Mucosa of rectum (tissue), 2 donors: ENCODE data around the gene SSR4.

Experiments used
- H3K27ac ChIP-seq, 2 donors: one replicate each; pipeline ENCODE4 v1.7.0; 2013; ENCODE audit warnings: inconsistent platforms in 2 of 2, low read depth in 2 of 2, low read length in 2 of 2
- H3K27me3 ChIP-seq, 2 donors: one replicate each; pipeline ENCODE4 v1.7.0; 2013; ENCODE audit warnings: low read length in 2 of 2; ENCODE audit not compliant: control insufficient read depth in 2 of 2, insufficient read depth in 2 of 2
- H3K36me3 ChIP-seq, 2 donors: one replicate each; pipeline ENCODE4 v1.7.0; 2013; ENCODE audit warnings: low read length in 2 of 2; ENCODE audit not compliant: control insufficient read depth in 2 of 2, insufficient read depth in 2 of 2
- H3K4me1 ChIP-seq, 2 donors: one replicate each; pipeline ENCODE4 v1.7.0; 2013; ENCODE audit warnings: low read length in 2 of 2, mild to moderate bottlenecking in 1 of 2; ENCODE audit not compliant: control insufficient read depth in 2 of 2, insufficient read depth in 2 of 2
- H3K4me3 ChIP-seq, 2 donors: one replicate each; pipeline ENCODE4 v1.7.0; 2013; ENCODE audit warnings: low read length in 2 of 2
- H3K9ac ChIP-seq, 2 donors: one replicate each; pipeline ENCODE4 v1.7.0; 2013; ENCODE audit warnings: low read length in 2 of 2, low read depth in 1 of 2, mild to moderate bottlenecking in 1 of 2
- H3K9me3 ChIP-seq, 2 donors: one replicate each; pipeline ENCODE4 v1.7.0; 2013; ENCODE audit warnings: low read length in 2 of 2; ENCODE audit not compliant: control insufficient read depth in 2 of 2
- donor health status: healthy.
- donor health status: Normal muscosa, but diverticular disease.

SSR4 gene

GRCh38 chrX:153797415-153798015, 3.0 kb downstream of the SSR4 start:
- no peaks in the 10 kb centered on the region for H3K9me3 ChIP-seq
- H3K4me1 ChIP-seq = peaks cover 9 to 16% of the 10 kb centered on the region in 2 donors
- H3K27ac ChIP-seq = no peak overlapping the region
- peaks cover 0 to 15% of the 10 kb centered on the region in 2 donors for H3K36me3 ChIP-seq
- peaks cover 0 to 2% of the 10 kb centered on the region in 2 donors for H3K27me3 ChIP-seq
- H3K4me3 ChIP-seq = no peak overlapping the region
- H3K9ac ChIP-seq = no peak overlapping the region

DNA sequence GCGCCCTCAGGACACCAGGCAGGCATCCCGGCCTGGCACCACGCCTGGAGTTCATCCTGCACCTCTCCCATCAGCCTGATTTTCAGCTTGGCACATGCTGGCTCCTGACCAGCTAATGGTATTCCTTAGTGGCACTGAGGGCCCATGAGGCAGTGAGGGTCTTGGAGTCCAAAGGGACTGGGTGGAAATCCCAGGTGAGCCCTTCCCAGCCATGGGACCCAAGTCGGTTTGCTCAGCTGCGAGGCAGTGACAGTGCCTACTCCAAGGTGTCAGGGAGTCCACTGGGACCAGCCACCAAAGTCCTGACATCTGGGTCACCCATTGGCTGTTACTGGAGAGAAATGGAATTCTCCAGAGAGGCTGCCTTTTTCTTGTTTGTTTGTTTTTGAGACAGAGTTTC, 4.9 kb downstream of the SSR4 start:
- no peak overlapping the region for H3K27ac ChIP-seq

GRCh38 chrX:153800177-153800722, 5.8 kb downstream of the SSR4 start:
- peaks cover 0 to 11% of the 10 kb centered on the region in 2 donors for H3K36me3 ChIP-seq
- H3K9me3 ChIP-seq = no peaks in the 10 kb centered on the region
- H3K4me1 ChIP-seq = peaks cover 7% of the 10 kb centered on the region in 2 donors
- no peak overlapping the region for H3K9ac ChIP-seq
- no peak overlapping the region for H3K4me3 ChIP-seq
- H3K27ac ChIP-seq = no peak overlapping the region
- peaks cover 0 to 2% of the 10 kb centered on the region in 2 donors for H3K27me3 ChIP-seq

More for the DNA sequence above, 4.9 kb downstream of the SSR4 start:
- Histone ChIP-seq H3K4me1 (peaks cover 8% of the 10 kb centered on the region in 2 donors), H3K9ac (no peak overlapping the region), H3K9me3 (no peaks in the 10 kb centered on the region), H3K4me3 (no peak overlapping the region), H3K27me3 (peaks cover 0 to 2% of the 10 kb centered on the region in 2 donors), H3K36me3 (peaks cover 0 to 11% of the 10 kb centered on the region in 2 donors)

DNA sequence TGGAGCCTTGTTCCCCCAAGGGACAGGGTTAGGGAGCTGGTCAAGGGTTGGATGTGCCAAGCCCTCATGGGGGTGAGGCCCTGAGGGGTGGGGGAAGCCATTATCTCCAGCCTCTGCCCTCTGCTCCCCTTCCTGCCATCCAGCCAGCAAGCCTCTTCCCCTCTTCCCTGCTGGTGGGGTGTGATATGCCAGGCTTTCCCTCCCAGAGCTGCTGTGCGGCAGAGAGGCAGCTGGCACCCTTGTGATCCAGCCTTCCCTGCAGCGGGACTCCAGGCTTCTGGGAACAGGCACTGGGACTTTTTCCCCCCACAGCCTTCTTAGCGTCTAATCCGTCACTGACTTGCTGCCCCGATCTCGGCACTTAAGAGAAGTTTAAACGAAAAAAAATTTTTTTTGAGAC, 6.3 kb downstream of the SSR4 start:
- Histone ChIP-seq H3K9me3 (no peaks in the 10 kb centered on the region), H3K27ac (no peak overlapping the region), H3K36me3 (peaks cover 0 to 11% of the 10 kb centered on the region in 2 donors), H3K4me3 (no peak overlapping the region), H3K4me1 (peaks cover 3% of the 10 kb centered on the region in 2 donors), H3K9ac (no peak overlapping the region), H3K27me3 (peaks cover 0 to 2% of the 10 kb centered on the region in 2 donors)

DNA sequence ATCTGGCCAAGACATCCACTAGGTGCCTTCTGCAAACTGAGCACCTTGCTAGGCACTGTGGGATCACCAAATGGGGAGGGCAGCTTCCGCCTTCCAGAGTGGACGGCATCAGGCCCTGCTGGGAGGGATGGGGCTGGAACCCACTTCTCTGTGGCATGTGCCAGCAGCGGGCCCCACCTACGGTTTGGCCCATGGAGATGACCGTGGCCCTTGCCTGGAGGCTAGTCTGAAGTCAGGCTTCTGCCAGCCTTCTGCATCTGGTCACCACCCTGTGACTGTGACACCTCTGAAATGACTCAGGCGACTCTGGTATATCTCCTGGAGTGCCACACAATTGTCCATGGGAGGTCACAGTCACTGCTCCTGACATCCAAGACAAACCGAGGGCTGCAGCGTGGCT, 7.2 kb downstream of the SSR4 start:
- no peak overlapping the region for H3K4me3 ChIP-seq
- no peak overlapping the region for H3K9ac ChIP-seq
- no peak overlapping the region for H3K27ac ChIP-seq
- H3K9me3 ChIP-seq = no peaks in the 10 kb centered on the region
- peaks cover 0 to 2% of the 10 kb centered on the region in 2 donors for H3K27me3 ChIP-seq
- no peaks in the 10 kb centered on the region for H3K4me1 ChIP-seq
- H3K36me3 ChIP-seq = peaks cover 0 to 11% of the 10 kb centered on the region in 2 donors

- Histone ChIP-seq H3K27ac (no peak overlapping the region), H3K9ac (no peak overlapping the region), H3K27me3 (peaks cover 0 to 2% of the 10 kb centered on the region in 2 donors), H3K4me3 (no peak overlapping the region), H3K9me3 (no peaks in the 10 kb centered on the region), H3K4me1 (no peaks in the 10 kb centered on the region), H3K36me3 (peaks cover 0 to 8% of the 10 kb centered on the region in 2 donors)
These were observed 8.1 kb downstream of the SSR4 start for GRCh38 chrX:153802513-153803045.

DNA sequence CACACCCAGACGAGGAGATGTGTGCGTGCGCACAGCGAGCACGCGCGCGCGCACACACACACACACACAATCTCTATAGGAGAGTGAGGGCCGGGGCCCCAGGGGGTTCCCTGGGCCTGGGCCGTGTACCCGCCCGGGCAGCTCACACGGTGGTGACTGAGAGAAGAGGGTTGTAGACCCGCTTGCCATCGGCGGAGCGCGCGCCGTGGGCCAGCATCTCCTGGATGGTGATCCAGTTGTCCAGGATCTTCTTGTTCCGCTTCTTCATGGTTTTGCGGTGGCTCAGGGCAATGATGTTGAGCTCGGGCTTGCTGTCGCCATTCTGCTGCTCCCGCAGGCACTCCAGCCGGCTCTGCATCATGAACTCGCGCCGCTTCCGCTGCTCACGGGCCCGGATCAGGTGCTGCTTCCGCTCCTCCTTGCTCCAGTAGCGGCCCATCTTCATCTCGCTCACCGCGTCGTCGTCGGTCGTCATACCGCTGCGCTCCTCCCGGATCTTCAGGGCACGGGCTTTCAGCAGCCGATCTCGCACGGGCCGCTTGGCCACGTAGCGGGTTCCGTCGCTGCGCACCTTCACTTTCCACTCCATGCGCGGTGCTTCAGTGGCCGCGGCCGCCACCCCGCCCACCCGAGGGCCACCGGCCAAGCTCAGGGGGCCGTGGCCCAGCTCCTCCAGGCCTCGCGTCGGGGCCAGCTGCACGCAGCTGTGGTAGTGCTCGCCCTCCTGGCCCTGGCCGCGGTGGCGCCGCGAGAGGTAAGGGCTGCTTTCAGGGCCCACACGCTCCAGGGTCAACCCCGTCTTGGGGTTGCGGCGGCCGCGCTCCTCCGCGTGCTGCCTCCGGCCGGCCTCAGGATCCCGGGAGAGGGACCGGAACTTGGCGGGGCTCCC, 9.0 kb downstream of the SSR4 start:
- Histone ChIP-seq H3K9me3 (no peaks in the 10 kb centered on the region), H3K9ac (no peak overlapping the region)

DNA sequence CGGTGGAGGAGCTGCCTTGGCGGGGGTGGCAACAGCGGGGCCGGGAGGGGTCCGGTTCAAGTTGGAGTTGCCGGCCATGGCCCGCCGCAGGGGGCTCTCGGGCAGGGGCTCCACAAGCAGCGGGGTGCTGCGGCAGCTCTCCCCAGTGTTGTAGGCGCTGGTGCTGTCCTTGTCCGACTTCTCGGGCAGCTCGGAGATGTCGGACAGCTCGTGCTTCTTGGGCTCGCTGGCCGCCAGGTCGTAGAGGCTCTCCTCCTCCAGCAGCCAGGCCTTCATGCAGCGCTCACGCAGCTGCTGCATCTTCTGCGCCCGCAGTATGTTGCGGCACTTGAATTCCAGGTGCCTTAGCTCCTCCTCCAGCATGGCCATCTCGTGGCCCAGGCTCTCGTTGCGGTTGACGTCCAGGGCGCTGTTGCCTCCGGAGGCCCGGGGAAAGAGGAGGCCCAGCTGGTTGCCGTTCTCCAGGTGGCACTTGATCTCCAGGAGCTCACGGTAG, 9.7 kb downstream of the SSR4 start:
- Histone ChIP-seq H3K4me3 (no peak overlapping the region), H3K9ac (no peak overlapping the region), H3K36me3 (peaks cover 0 to 3% of the 10 kb centered on the region in 2 donors), H3K27me3 (peaks cover 0 to 2% of the 10 kb centered on the region in 2 donors), H3K27ac (no peak overlapping the region), H3K9me3 (no peaks in the 10 kb centered on the region), H3K4me1 (no peaks in the 10 kb centered on the region)

More for the DNA sequence above, 9.0 kb downstream of the SSR4 start:
- Histone ChIP-seq H3K27me3 (peaks cover 0 to 2% of the 10 kb centered on the region in 2 donors), H3K4me3 (no peak overlapping the region), H3K4me1 (no peaks in the 10 kb centered on the region), H3K36me3 (peaks cover 0 to 4% of the 10 kb centered on the region in 2 donors), H3K27ac (no peak overlapping the region)

- no peak overlapping the region for H3K9ac ChIP-seq
- no peaks in the 10 kb centered on the region for H3K9me3 ChIP-seq
- no peaks in the 10 kb centered on the region for H3K4me1 ChIP-seq
- H3K27ac ChIP-seq = no peak overlapping the region
- peaks cover 0 to 2% of the 10 kb centered on the region in 2 donors for H3K27me3 ChIP-seq
- no peak overlapping the region for H3K4me3 ChIP-seq
- no peaks in the 10 kb centered on the region for H3K36me3 ChIP-seq
These were observed 10.2 kb downstream of the SSR4 start for GRCh38 chrX:153804621-153805020.
